Omental fat pad (tissue), 4 donors: ENCODE measurements around the gene FOXC2. TPM values are rescaled to one million over a fixed set of nuclear protein-coding genes. Genes with fewer than 3 reads are reported as not detected.

ENCODE experiments used
- ATAC-seq: fragments of 150-250 bp; one replicate; pipeline ENCODE4 v1.9.1; 2016; ENCODE audit warnings: mild to moderate bottlenecking, moderate library complexity; ENCODE audit not compliant: low FRiP score
- DNase-seq: peaks from one replicate; pipeline ENCODE4 v3.0.0-alpha.2; 2019; ENCODE audit warnings: low spot score
- total RNA-seq, 4 donors: library from RNA; depleted of rRNA; stranded (reverse); fragments of >200 nt; gene quantifications; one replicate each; pipeline ENCODE4 v1.1.0, GENCODE V29; 2016
- TF ChIP-seq, protein P1 (sequence below), 3 donors: fragments of 450-650 bp; IDR thresholded peaks; one replicate each; pipeline ENCODE4 v1.5.1; 2016 to 2017; ENCODE audit warnings: antibody characterized with exemption in 3 of 3, mild to moderate bottlenecking in 3 of 3, moderate library complexity in 2 of 3

The FOXC2 gene
- total RNA-seq, 4 donors from 2014 or later, result 0.25 to 0.72 (median 0.38) TPM

DNA sequence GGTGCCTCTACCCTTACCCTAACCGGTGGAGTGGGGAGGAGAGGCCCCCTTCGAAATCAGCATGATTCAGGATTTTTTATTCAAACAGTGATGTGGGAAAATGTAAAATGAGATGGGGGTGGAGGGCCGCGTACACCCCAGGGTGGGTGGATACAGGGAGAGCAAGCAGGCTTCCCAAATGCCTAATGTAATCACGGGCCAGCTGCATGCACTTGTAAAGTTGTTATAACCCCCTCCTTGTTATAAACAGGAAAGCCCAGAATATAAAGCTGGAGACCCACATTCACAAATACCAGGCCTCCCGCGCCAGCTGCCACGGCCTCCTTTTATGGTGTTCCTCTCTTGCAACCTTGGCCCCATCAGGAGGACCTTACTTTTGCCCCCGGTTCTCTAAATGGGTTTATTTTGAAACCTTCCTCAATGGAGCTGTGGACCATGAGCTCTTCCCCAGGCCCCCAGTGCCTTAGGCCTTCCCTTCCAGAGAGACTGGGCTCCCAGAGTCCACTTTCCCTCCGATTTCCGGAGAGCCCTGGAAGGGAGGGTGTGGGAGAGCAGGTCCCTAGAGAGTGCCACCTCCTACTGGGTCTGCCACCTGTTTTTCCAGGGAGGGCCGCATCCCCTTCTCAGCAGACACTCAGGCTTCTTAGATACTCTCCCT lies 10.8 kb downstream of the FOXC2 start:
- TF ChIP-seq, protein P1, sequence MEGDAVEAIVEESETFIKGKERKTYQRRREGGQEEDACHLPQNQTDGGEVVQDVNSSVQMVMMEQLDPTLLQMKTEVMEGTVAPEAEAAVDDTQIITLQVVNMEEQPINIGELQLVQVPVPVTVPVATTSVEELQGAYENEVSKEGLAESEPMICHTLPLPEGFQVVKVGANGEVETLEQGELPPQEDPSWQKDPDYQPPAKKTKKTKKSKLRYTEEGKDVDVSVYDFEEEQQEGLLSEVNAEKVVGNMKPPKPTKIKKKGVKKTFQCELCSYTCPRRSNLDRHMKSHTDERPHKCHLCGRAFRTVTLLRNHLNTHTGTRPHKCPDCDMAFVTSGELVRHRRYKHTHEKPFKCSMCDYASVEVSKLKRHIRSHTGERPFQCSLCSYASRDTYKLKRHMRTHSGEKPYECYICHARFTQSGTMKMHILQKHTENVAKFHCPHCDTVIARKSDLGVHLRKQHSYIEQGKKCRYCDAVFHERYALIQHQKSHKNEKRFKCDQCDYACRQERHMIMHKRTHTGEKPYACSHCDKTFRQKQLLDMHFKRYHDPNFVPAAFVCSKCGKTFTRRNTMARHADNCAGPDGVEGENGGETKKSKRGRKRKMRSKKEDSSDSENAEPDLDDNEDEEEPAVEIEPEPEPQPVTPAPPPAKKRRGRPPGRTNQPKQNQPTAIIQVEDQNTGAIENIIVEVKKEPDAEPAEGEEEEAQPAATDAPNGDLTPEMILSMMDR (IDR thresholded peaks at IDR 0.05), result no peak
- DNase-seq (no peak), ATAC-seq (no peak)

DNA sequence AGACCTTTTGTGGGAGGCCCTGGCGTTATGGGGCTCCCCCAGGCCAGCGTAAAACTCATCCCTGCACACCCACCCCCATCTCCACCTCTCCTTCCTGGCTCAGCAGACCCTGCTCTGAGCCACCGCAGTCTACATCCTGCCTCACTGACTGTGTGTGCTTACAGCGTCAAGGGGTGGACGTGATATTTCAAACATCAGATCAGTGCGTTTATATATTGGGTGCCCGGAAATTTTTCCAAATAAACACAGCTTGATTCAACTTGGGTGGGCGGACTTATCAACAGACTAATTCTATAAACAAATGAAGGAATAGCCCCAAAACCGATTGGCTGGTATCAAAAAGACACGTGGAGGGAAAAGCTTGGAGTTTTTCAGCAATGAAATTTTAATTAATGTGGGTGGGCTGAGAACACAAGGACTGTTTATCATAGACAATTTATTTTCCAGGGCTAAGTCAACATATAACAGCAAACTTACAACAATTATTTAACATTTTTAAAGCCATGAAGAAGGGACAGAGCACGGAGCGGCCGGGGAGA lies 11.5 kb downstream of the FOXC2 start, which contains the start of gene FOXL1:
FOXL1 (plus strand) TSS at position 489 of the 539 bp plus-strand sequence. CDS start 175 bp downstream, outside the sequence.
- TF ChIP-seq, protein P1 (IDR thresholded peaks at IDR 0.05), result no peak
- DNase-seq, result no peak
- no peak for ATAC-seq

DNA sequence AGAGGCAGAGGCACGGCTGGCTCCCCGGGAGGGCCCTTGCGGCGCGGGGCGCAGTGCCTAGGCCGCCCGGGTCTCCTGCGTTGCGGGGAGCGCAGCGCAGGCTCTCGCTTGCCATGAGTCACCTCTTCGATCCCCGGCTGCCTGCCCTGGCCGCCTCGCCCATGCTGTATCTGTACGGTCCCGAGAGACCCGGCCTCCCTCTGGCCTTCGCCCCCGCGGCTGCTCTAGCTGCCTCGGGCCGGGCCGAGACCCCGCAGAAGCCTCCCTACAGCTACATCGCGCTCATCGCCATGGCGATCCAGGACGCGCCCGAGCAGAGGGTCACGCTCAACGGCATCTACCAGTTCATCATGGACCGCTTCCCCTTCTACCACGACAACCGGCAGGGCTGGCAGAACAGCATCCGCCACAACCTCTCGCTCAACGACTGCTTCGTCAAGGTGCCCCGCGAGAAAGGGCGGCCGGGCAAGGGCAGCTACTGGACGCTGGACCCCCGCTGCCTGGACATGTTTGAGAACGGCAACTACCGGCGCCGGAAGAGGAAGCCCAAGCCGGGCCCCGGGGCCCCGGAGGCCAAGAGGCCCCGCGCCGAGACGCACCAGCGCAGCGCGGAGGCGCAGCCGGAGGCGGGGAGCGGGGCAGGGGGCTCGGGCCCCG lies 12.1 kb downstream of the FOXC2 start:
- DNase-seq (no peak), ATAC-seq (no peak)

DNA sequence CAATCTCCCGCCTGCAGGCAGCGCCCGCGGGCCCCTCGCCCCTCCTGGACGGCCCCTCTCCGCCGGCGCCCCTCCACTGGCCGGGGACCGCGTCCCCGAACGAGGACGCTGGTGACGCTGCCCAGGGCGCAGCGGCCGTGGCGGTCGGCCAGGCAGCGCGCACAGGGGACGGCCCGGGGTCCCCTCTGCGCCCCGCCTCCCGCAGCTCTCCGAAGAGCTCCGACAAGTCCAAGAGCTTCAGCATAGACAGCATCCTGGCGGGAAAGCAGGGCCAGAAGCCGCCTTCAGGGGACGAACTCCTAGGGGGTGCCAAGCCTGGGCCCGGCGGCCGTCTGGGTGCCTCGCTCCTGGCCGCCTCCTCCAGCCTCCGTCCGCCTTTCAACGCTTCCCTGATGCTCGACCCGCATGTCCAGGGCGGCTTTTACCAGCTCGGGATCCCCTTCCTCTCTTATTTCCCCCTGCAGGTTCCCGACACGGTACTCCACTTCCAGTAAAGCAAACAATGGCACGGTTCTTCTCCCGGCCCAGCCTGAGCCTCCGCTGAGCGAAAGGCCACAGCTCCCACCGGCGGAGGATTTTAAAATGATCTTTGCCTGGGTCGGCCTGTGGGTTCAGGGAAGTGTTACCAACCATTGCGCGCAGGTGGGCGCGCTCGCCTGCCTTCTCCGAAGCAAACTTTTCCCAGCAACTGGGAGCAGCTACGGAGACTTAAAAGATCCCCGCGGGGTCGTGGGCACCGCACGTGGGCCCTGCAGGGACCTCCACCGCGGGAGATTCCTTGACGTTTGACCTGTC lies 12.8 kb downstream of the FOXC2 start:
- TF ChIP-seq, protein P1 (IDR thresholded peaks at IDR 0.05), result no peak
- DNase-seq (no peak), ATAC-seq (no peak)

More for the DNA sequence above, 12.1 kb downstream of the FOXC2 start:
- TF ChIP-seq, protein P1 (IDR thresholded peaks at IDR 0.05), result no peak

DNA sequence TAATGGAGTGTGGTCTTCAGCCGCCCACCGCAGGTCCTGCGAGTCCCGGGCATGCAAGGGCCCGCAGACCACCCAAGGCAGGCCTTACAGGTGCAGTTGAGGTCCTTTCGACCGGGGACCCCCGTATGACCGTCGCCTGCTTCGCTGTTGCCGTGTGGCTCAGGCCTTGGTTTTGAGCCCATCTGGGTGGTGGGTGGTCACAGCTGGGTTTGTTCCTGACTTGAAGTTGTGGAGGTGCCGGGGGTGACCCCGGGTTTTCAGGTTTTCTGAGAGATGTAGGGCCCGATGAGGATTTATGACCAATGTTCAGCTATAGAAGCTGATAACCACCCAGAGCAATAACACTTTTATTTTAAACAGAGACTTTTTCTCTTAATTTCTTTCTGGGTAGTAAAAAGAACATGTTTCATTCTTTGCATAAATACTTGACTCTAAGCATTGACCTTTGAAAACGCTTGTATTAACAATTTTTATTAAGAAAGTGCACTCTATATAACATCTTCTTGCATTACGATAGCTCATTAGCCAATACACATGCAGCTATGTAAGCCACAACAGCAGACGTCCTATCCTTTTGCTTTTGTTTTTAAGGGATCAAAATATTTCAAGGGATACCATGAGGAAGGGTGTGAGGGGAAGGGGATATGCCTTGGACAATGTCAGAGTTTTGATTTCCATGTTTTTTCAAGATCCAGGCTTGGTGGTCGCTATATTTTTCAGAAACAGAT lies 13.6 kb downstream of the FOXC2 start:
- ATAC-seq, result no peak
- no peak for DNase-seq
- TF ChIP-seq, protein P1 (IDR thresholded peaks at IDR 0.05), result no peak

DNA sequence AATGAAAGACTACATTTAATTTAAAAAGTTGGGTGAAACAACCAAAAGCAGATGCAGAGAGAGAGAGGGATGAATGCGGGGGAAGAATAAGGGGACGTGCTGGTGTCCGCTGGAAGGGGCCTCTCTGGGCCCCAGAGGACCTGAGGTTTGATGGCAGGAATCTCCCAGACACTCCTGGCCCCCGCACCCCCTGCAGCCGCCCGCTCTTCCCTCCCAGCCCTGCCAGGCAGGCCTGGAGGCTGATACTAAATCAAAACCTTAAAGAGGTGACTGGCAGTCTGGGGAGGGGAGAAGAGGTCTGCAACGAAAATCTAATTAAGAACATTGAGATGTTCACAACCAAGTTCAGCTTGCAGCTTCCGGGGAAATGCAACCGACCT lies 14.2 kb downstream of the FOXC2 start:
- TF ChIP-seq, protein P1 (IDR thresholded peaks at IDR 0.05), result no peak
- DNase-seq, result no peak
- no peak for ATAC-seq
